GM12865 (cell line): ENCODE results near the gene C8B.

Experiments
- DNase-seq: peaks from one replicate; pipeline ENCODE4 v3.0.0; 2010; ENCODE audit warnings: low read depth
- H3K4me3 ChIP-seq: 2 replicates; pipeline ENCODE4 v1.5.1; 2011; ENCODE audit warnings: mild to moderate bottlenecking, low read depth, low read length, control low read depth
- CTCF ChIP-seq: IDR thresholded peaks from 2 replicates; pipeline ENCODE4 v1.5.1; 2011; ENCODE audit warnings: low read length, control low read depth, low read depth, inconsistent platforms; ENCODE audit not compliant: insufficient read depth; ENCODE audit errors: missing control alignments

The C8B gene

GRCh38 chr1:56921479-56921878 is 44.3 kb downstream of the C8B start:
- no peak overlapping the region for H3K4me3 ChIP-seq
- TF ChIP-seq CTCF: no peak
- no peak for DNase-seq

GRCh38 chr1:56920591-56921001 is 45.2 kb downstream of the C8B start:
- DNase-seq: no peak
- no peak overlapping the region for H3K4me3 ChIP-seq
- no peak for TF ChIP-seq CTCF

GRCh38 chr1:56917356-56917755 is 48.5 kb downstream of the C8B start:
- no peak for DNase-seq
- no peak overlapping the region for H3K4me3 ChIP-seq
- TF ChIP-seq CTCF: no peak

GRCh38 chr1:56916630-56917029 is 49.2 kb downstream of the C8B start:
- H3K4me3 ChIP-seq: no peak overlapping the region
- DNase-seq: no peak
- no peak for TF ChIP-seq CTCF

GRCh38 chr1:56915960-56916359 is 49.9 kb downstream of the C8B start:
- H3K4me3 ChIP-seq: no peak overlapping the region
- TF ChIP-seq CTCF: no peak
- DNase-seq: no peak

GRCh38 chr1:56912325-56912724 is 53.5 kb downstream of the C8B start:
- H3K4me3 ChIP-seq: no peak overlapping the region
- TF ChIP-seq CTCF: no peak
- no peak for DNase-seq

- H3K4me3 ChIP-seq: no peak overlapping the region
- TF ChIP-seq CTCF: no peak
- no peak for DNase-seq
Observed at GRCh38 chr1:56911098-56911938, 54.5 kb downstream of the C8B start.
